ENCODE measurements around the gene DUS2.

DNA sequence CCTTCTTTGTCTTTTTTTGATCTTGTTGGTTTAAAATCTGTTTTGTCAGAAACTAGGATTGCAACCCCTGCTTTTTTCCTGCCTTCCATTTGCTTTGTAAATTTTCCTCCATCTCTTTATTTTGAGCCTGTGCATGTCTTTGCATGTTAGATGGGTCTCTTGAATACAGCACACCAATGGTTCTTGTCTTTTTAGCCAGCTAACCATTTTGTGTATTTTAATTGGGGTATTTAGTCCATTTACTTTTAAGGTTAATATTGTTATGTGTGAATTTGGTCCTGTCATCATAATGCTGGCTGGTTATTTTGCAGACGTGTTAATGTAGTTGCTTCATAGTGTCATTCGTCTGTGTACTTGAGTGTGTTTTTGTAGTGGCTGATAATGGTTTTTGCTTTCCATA is 88.3 kb downstream of the DUS2 start:
- TF ChIP-seq, protein P1, sequence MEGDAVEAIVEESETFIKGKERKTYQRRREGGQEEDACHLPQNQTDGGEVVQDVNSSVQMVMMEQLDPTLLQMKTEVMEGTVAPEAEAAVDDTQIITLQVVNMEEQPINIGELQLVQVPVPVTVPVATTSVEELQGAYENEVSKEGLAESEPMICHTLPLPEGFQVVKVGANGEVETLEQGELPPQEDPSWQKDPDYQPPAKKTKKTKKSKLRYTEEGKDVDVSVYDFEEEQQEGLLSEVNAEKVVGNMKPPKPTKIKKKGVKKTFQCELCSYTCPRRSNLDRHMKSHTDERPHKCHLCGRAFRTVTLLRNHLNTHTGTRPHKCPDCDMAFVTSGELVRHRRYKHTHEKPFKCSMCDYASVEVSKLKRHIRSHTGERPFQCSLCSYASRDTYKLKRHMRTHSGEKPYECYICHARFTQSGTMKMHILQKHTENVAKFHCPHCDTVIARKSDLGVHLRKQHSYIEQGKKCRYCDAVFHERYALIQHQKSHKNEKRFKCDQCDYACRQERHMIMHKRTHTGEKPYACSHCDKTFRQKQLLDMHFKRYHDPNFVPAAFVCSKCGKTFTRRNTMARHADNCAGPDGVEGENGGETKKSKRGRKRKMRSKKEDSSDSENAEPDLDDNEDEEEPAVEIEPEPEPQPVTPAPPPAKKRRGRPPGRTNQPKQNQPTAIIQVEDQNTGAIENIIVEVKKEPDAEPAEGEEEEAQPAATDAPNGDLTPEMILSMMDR (conservative IDR thresholded peaks at IDR 0.05; ENCODE audit: low read depth, low read length) = no peak
- TF ChIP-seq EZH2phosphoT487 (IDR thresholded peaks at IDR 0.05; ENCODE audit: borderline replicate concordance, low read length) = no peak
